IMR-90 (cell line): Measurements from ENCODE around the gene KRT35. TPM values are rescaled to one million over a fixed set of nuclear protein-coding genes. Genes with fewer than 3 reads are reported as not detected.
A peak's percentile ranks its signal among the peaks of the same experiment; 100 is the strongest.

Source experiments
- ATAC-seq: fragments of 200-7000 bp; cut with Tn5 transposase; 2 replicates; pipeline ENCODE4 v1.9.1; 2020; ENCODE audit warnings: low read depth, mild to moderate bottlenecking, moderate library complexity
- BruUV-seq: library from RNA; stranded (reverse); fragments of 400-500 nt; replicated peaks from 2 replicates; lab custom pipeline; 2021; lab: Mats Ljungman, UMichigan
- CTCF ChIA-PET: fragments of 300-600 bp; formaldehyde crosslinking; extraction: SDS; loops from one replicate; lab custom pipeline; 2021; ENCODE audit warnings: antibody characterized with exemption; lab: Yijun Ruan, JAX
- POLR2A ChIA-PET: fragments of 300-600 bp; sonication (Branson Sonifier 250); formaldehyde crosslinking; loops from one replicate; lab custom pipeline; 2022; ENCODE audit warnings: antibody characterized with exemption; ENCODE audit not compliant: unreplicated experiment; lab: Charles Lee
- DNase-seq: peaks from one replicate; pipeline ENCODE4 v3.0.0; 2013
- H2AFZ ChIP-seq: replicated peaks from 2 replicates; pipeline ENCODE3; 2013; ENCODE audit warnings: low read length, mild to moderate bottlenecking; ENCODE audit not compliant: poor library complexity
- H2AK5ac ChIP-seq: 2 replicates; pipeline ENCODE4 v1.6.1; 2013; ENCODE audit warnings: low read depth, low read length, inconsistent platforms
- H2AK9ac ChIP-seq: replicated peaks from 2 replicates; pipeline ENCODE3; 2013; ENCODE audit warnings: mild to moderate bottlenecking, low read depth, low read length, moderate library complexity; ENCODE audit not compliant: poor library complexity
- H2BK120ac ChIP-seq: 2 replicates; pipeline ENCODE4 v1.6.1; 2013; ENCODE audit warnings: low read depth, low read length, inconsistent platforms
- H2BK15ac ChIP-seq: 3 replicates; pipeline ENCODE4 v1.6.1; 2013; ENCODE audit warnings: low read depth, low read length, inconsistent platforms
- H2BK20ac ChIP-seq: 2 replicates; pipeline ENCODE4 v1.6.1; 2013; ENCODE audit warnings: low read depth, mild to moderate bottlenecking, inconsistent platforms, low read length, moderate library complexity
- H2BK5ac ChIP-seq: 2 replicates; pipeline ENCODE4 v1.6.1; 2013; ENCODE audit warnings: mild to moderate bottlenecking, low read depth, low read length, inconsistent platforms; ENCODE audit not compliant: poor library complexity, severe bottlenecking
- H3K14ac ChIP-seq: replicated peaks from 2 replicates; pipeline ENCODE4 v1.6.1; 2013; ENCODE audit warnings: low read depth, low read length, inconsistent platforms
- H3K18ac ChIP-seq: 2 replicates; pipeline ENCODE4 v1.6.1; 2013; ENCODE audit warnings: low read depth, low read length, control low read depth
- H3K23ac ChIP-seq: 2 replicates; pipeline ENCODE4 v1.6.1; 2013; ENCODE audit warnings: low read depth, low read length, inconsistent platforms
- H3K27ac ChIP-seq: 2 replicates; pipeline ENCODE4 v1.5.1; 2013; ENCODE audit warnings: mild to moderate bottlenecking, control low read depth, low read length; ENCODE audit not compliant: insufficient read depth
- H3K27me3 ChIP-seq: 2 replicates; pipeline ENCODE4 v1.6.1; 2013; ENCODE audit warnings: low read length; ENCODE audit not compliant: control insufficient read depth, insufficient read depth
- H3K36me3 ChIP-seq: 2 replicates; pipeline ENCODE4 v1.6.1; 2013; ENCODE audit warnings: low read length, mixed read lengths; ENCODE audit not compliant: control insufficient read depth, insufficient read depth
- H3K4ac ChIP-seq: 2 replicates; pipeline ENCODE4 v1.6.1; 2013; ENCODE audit warnings: low read depth, low read length, inconsistent platforms
- H3K4me1 ChIP-seq: 2 replicates; pipeline ENCODE4 v1.6.1; 2013; ENCODE audit warnings: low read length, mixed read lengths; ENCODE audit not compliant: control insufficient read depth, insufficient read depth
- H3K4me2 ChIP-seq: 2 replicates; pipeline ENCODE4 v1.6.1; 2013; ENCODE audit warnings: low read depth, mild to moderate bottlenecking, control low read depth, low read length, moderate library complexity
- H3K4me3 ChIP-seq: 2 replicates; pipeline ENCODE4 v1.5.1; 2013; ENCODE audit warnings: low read depth, mild to moderate bottlenecking, control low read depth, low read length, moderate library complexity; ENCODE audit not compliant: insufficient read depth
- H3K56ac ChIP-seq: 2 replicates; pipeline ENCODE4 v1.6.1; 2013; ENCODE audit warnings: low read length, inconsistent platforms; ENCODE audit not compliant: insufficient read depth; ENCODE audit errors: extremely low read depth
- H3K79me1 ChIP-seq, 2 experiments: 2 replicates each; pipeline ENCODE4 v1.6.1; 2013; ENCODE audit warnings: low read length in 2 of 2, inconsistent platforms in 1 of 2, low read depth in 1 of 2
- H3K9ac ChIP-seq: 2 replicates; pipeline ENCODE4 v1.6.1; 2013; ENCODE audit warnings: low read depth, low read length, control low read depth
- H3K9me1 ChIP-seq: 2 replicates; pipeline ENCODE4 v1.6.1; 2013; ENCODE audit warnings: low read length, inconsistent platforms; ENCODE audit not compliant: insufficient read depth
- H3K9me3 ChIP-seq: 2 replicates; pipeline ENCODE4 v1.6.1; 2013; ENCODE audit warnings: low read length; ENCODE audit not compliant: control insufficient read depth, insufficient read depth
- H4K20me1 ChIP-seq: 2 replicates; pipeline ENCODE4 v1.6.1; 2013; ENCODE audit warnings: low read length, inconsistent platforms; ENCODE audit not compliant: insufficient read depth
- H4K5ac ChIP-seq: 2 replicates; pipeline ENCODE4 v1.6.1; 2013; ENCODE audit warnings: mild to moderate bottlenecking, low read depth, low read length, control low read depth
- H4K8ac ChIP-seq, 2 experiments: 2 replicates each; pipeline ENCODE4 v1.6.1; 2013; ENCODE audit warnings: low read depth in 2 of 2, low read length in 2 of 2, control low read depth in 1 of 2, inconsistent platforms in 1 of 2
- H4K91ac ChIP-seq: 2 replicates; pipeline ENCODE4 v1.6.1; 2013; ENCODE audit warnings: low read depth, low read length, inconsistent platforms; ENCODE audit not compliant: insufficient read depth
- BHLHE40 ChIP-seq: fragments of 150-350 bp; IDR thresholded peaks from 2 replicates; pipeline ENCODE4 v1.6.1; 2016; ENCODE audit warnings: mild to moderate bottlenecking, low read depth, low read length
- CEBPB ChIP-seq: IDR thresholded peaks from 2 replicates; pipeline ENCODE4 v1.6.1; 2012; ENCODE audit warnings: low read depth, low read length, improper control_type of control experiment
- CHD1 ChIP-seq: IDR thresholded peaks from 2 replicates; pipeline ENCODE4 v1.6.1; 2012; ENCODE audit warnings: low read depth, low read length, improper control_type of control experiment
- CTCF ChIP-seq: conservative IDR thresholded peaks from 2 replicates; pipeline ENCODE4 v1.5.1; 2012; ENCODE audit warnings: mild to moderate bottlenecking, low read depth, low read length, improper control_type of control experiment
- ELK1 ChIP-seq: fragments of 150-350 bp; IDR thresholded peaks from 2 replicates; pipeline ENCODE4 v1.6.1; 2016; ENCODE audit warnings: low read depth, mild to moderate bottlenecking, low read length, moderate library complexity, borderline replicate concordance
- FOS ChIP-seq: fragments of 150-350 bp; IDR thresholded peaks from 2 replicates; pipeline ENCODE4 v1.6.1; 2016; ENCODE audit warnings: low read depth, low read length
- MAFK ChIP-seq: IDR thresholded peaks from 2 replicates; pipeline ENCODE4 v1.6.1; 2012; ENCODE audit warnings: low read depth, low read length, improper control_type of control experiment
- MXI1 ChIP-seq: IDR thresholded peaks from 2 replicates; pipeline ENCODE4 v1.6.1; 2012; ENCODE audit warnings: low read depth, mild to moderate bottlenecking, low read length, moderate library complexity, borderline replicate concordance
- POLR2A ChIP-seq: IDR thresholded peaks from 2 replicates; pipeline ENCODE4 v1.6.1; 2012; ENCODE audit warnings: mild to moderate bottlenecking, low read depth, low read length
- RAD21 ChIP-seq: IDR thresholded peaks from 2 replicates; pipeline ENCODE4 v1.6.1; 2012; ENCODE audit warnings: low read length, improper control_type of control experiment
- USF2 ChIP-seq: fragments of 150-350 bp; IDR thresholded peaks from 2 replicates; pipeline ENCODE4 v1.6.1; 2017; ENCODE audit warnings: mild to moderate bottlenecking, antibody characterized with exemption, low read length, low read depth
- WGBS, 2 experiments: methylation state at CpG; one replicate each; pipeline versions ENCODE4 v1.1.5 to v1.1.7; 2013; ENCODE audit warnings: missing lambda C conversion rate in 2 of 2; ENCODE audit not compliant: insufficient read length in 1 of 2; ENCODE audit errors: extremely low coverage in 2 of 2; 5-methylcytosine and 5-hydroxymethylcytosine counted together
- dilution Hi-C: fragments of 300-500 bp; cut with HindIII; formaldehyde crosslinking; loops from one replicate; pipeline ENCODE4 v1.14.3; 2018; ENCODE audit warnings: low sequenced_read_pairs; ENCODE audit not compliant: unreplicated experiment
- in situ Hi-C: fragments of 300-500 bp; cut with MboI; formaldehyde crosslinking; loops from 3 replicates; pipeline ENCODE4 v1.14.3; 2019; ENCODE audit warnings: low sequenced_read_pairs, inconsistent platforms, mixed read lengths
- intact Hi-C: fragments of 100-400 bp; cut with micrococcal nuclease; formaldehyde crosslinking; loops from 2 replicates; pipeline ENCODE4 v1.10.0; 2022
- polyA plus RNA-seq, 3 experiments: library from polyadenylated mRNA; depleted of rRNA; stranded (reverse); fragments of >200 nt; gene quantifications; 2 replicates each; pipeline ENCODE4 v1.2.3, GENCODE V29; 2012; ENCODE audit warnings: low replicate concordance in 1 of 3
- total RNA-seq: library from RNA; depleted of rRNA; stranded (reverse); fragments of >200 nt; gene quantifications from 2 replicates; pipeline ENCODE4 v1.2.3, GENCODE V29; 2012

Gene KRT35
- total and polyA plus RNA-seq, 2 of the 4 experiments (the other 2 are of a cell fraction): not detected

GRCh38 chr17:41492771-41493170, 11.8 kb upstream of the KRT35 start:
- Histone ChIP-seq H3K9me1 (peaks cover 19% of the 10 kb centered on the region), H3K36me3 (no peaks in the 10 kb centered on the region), H2AK5ac (peak overlapping the region; percentile 65; the same call in 1 of the 2 replicates), H2BK20ac (peak overlapping the region; percentile 50; the same call in 1 of the 2 replicates), H3K4ac (peak overlapping the region; percentile 71), H4K8ac (peak overlapping the region; percentile 23 to 40; a peak in 1 of 4 replicates), H3K4me1 (peaks cover 17% of the 10 kb centered on the region), H3K27me3 (no peaks in the 10 kb centered on the region), H3K18ac (peak overlapping the region; percentile 55), H4K5ac (peak overlapping the region; percentile 21; the same call in 1 of the 2 replicates), H2AFZ (peak overlapping the region; percentile 1), H2AK9ac (no peak overlapping the region), H2BK120ac (peak overlapping the region; percentile 53), H3K4me2 (no peak overlapping the region), H2BK15ac (peak overlapping the region; percentile 95; the same call in 2 of the 3 replicates), H4K20me1 (no peaks in the 10 kb centered on the region), H3K56ac (no peak overlapping the region), H2BK5ac (no peak overlapping the region), H4K91ac (peak overlapping the region; percentile 39; the same call in 1 of the 2 replicates), H3K14ac (peak overlapping the region; percentile 63; the same call in 1 of the 2 replicates), H3K4me3 (no peak overlapping the region), H3K9me3 (no peaks in the 10 kb centered on the region), H3K27ac (no peak overlapping the region), H3K79me1 (no peaks in the 10 kb centered on the region), H3K9ac (no peak overlapping the region), H3K23ac (peak overlapping the region; percentile 29; the same call in 1 of the 2 replicates)
- peak; percentile 27 for DNase-seq
- no TSS peak for BruUV-seq
- ChIA-PET CTCF (interaction anchor here (1.1 kb wide), 1 partner anchor 636 kb away, joined by 4 read pairs; no protein-coding TSS in a partner anchor), POLR2A (no interaction called here)
- intact Hi-C loops (no loop called here), in situ Hi-C loops (no loop called here), dilution Hi-C loops (no loop called here)
- no peak for TF ChIP-seq CTCF
- no peak for TF ChIP-seq USF2
- TF ChIP-seq MAFK: no peak
- TF ChIP-seq ELK1: no peak
- no peak for TF ChIP-seq MXI1
- TF ChIP-seq CHD1: no peak
- no peak for TF ChIP-seq CEBPB
- no peak for TF ChIP-seq POLR2A
- TF ChIP-seq RAD21: no peak
- TF ChIP-seq BHLHE40: no peak
- TF ChIP-seq FOS: no peak
- ATAC-seq: no peak
- WGBS, 2 experiments: no CpG with 5 or more reads among the region's 4 CpGs
